Panc1 (cell line): Measurements from ENCODE around the gene UBAC1. TPM values are rescaled to one million over a fixed set of nuclear protein-coding genes. Genes with fewer than 3 reads are reported as not detected.

ENCODE experiments used
- ATAC-seq: fragments of 200-7000 bp; cut with Tn5 transposase; 2 replicates; pipeline ENCODE4 v1.9.1; 2020; ENCODE audit warnings: mild to moderate bottlenecking, moderate library complexity
- BruUV-seq: library from RNA; stranded (reverse); fragments of 400-500 nt; replicated peaks from 2 replicates; lab custom pipeline; 2021; lab: Mats Ljungman, UMichigan
- CTCF ChIA-PET: fragments of 300-600 bp; sonication (Branson Sonifier 250); formaldehyde crosslinking; loops from one replicate; lab custom pipeline; 2022; ENCODE audit warnings: antibody characterized with exemption; lab: Charles Lee
- POLR2A ChIA-PET: fragments of 300-600 bp; sonication (Branson Sonifier 250); formaldehyde crosslinking; loops from one replicate; lab custom pipeline; 2022; ENCODE audit warnings: antibody characterized with exemption; lab: Charles Lee
- DNase-seq: peaks from one replicate; pipeline ENCODE4 v3.0.0-alpha.2; 2010; ENCODE audit warnings: low read depth, low spot score
- H3K27ac ChIP-seq: 2 replicates; pipeline ENCODE4 v1.5.1; 2011; ENCODE audit warnings: mild to moderate bottlenecking, low read length, inconsistent platforms
- H3K27me3 ChIP-seq: fragments of 200-500 bp; sonication (Bioruptor generic); 2 replicates; pipeline ENCODE4 v1.6.0; 2014; ENCODE audit warnings: low read length, inconsistent platforms; ENCODE audit not compliant: control insufficient read depth, insufficient read depth
- H3K36me3 ChIP-seq: fragments of 200-500 bp; sonication (Bioruptor generic); 2 replicates; pipeline ENCODE4 v1.5.1; 2014; ENCODE audit warnings: inconsistent platforms, mild to moderate bottlenecking, low read length, moderate library complexity; ENCODE audit not compliant: control insufficient read depth, insufficient read depth
- H3K4me1 ChIP-seq: 2 replicates; pipeline ENCODE4 v1.5.1; 2011; ENCODE audit warnings: inconsistent platforms, mild to moderate bottlenecking, low read length, moderate library complexity; ENCODE audit not compliant: control insufficient read depth, insufficient read depth
- H3K4me3 ChIP-seq, 2 experiments: 2 replicates each; pipeline ENCODE4 v1.5.1; 2011 to 2012; ENCODE audit warnings: low read depth in 2 of 2, low read length in 2 of 2, mild to moderate bottlenecking in 2 of 2, inconsistent platforms in 1 of 2, moderate library complexity in 1 of 2
- H3K9me3 ChIP-seq: fragments of 200-500 bp; sonication (Bioruptor generic); 2 replicates; pipeline ENCODE4 v1.5.1; 2014; ENCODE audit warnings: low read depth, mild to moderate bottlenecking, inconsistent platforms, low read length, moderate library complexity; ENCODE audit not compliant: control insufficient read depth, insufficient read depth
- POLR2AphosphoS5 ChIP-seq: IDR thresholded peaks from 2 replicates; pipeline ENCODE4 v1.6.1; 2012; ENCODE audit warnings: mild to moderate bottlenecking, low read depth, low read length, moderate library complexity
- SIN3A ChIP-seq: IDR thresholded peaks from 2 replicates; pipeline ENCODE4 v1.6.1; 2012; ENCODE audit warnings: low read depth, mild to moderate bottlenecking, low read length, moderate library complexity, borderline replicate concordance; ENCODE audit not compliant: insufficient read depth
- TCF7L2 ChIP-seq: IDR thresholded peaks from 2 replicates; pipeline ENCODE4 v1.6.1; 2011; ENCODE audit warnings: mild to moderate bottlenecking, low read depth, low read length, inconsistent platforms
- in situ Hi-C: cut with HindIII; loops from 2 replicates; pipeline ENCODE4 v1.10.0; 2016; ENCODE audit warnings: low sequenced_read_pairs, low pct_unique_long_range_greater_than_20kb
- intact Hi-C: fragments of 100-400 bp; cut with micrococcal nuclease; formaldehyde crosslinking; loops from one replicate; pipeline ENCODE4 v1.10.0; 2022; ENCODE audit not compliant: unreplicated experiment
- total RNA-seq: library from RNA; stranded (reverse); gene quantifications from one replicate; pipeline ENCODE4 v1.2.1, GENCODE V29; 2021; ENCODE audit not compliant: unreplicated experiment
- TF ChIP-seq, protein P1 (sequence below): fragments of 450-650 bp; IDR thresholded peaks from 2 replicates; pipeline ENCODE4 v1.5.1; 2017; ENCODE audit warnings: mild to moderate bottlenecking
- TF ChIP-seq, protein P2 (sequence below), 2 experiments: IDR thresholded peaks; 2 replicates each; pipeline ENCODE4 v1.6.1; 2011 to 2012; ENCODE audit warnings: low read depth in 2 of 2, control low read depth in 1 of 2, low read length in 1 of 2, mild to moderate bottlenecking in 1 of 2, moderate library complexity in 1 of 2; ENCODE audit not compliant: insufficient read depth in 1 of 2

UBAC1 gene
- total RNA-seq, 1 experiment from 2014 or later, result 38.0 TPM

DNA sequence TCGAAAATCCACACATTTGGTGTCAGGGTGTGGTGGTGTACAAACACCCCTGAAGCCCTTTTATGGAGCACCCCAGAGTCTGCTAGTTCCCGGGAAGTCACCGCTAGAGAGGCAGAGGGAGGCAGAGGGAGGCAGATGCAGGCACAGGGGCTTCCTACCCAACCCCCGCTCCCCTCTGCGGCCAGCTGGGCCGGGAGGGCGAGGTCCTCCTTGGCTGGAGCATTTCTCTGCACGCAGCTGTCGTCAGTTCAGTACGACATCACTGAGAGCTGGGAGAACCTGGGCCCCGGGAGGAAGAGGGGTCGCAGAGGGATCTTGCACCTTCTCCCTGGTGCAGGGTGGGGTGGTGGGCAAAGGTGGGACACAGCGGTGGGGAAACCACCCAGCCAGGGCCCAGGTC lies 15.8 kb upstream of the UBAC1 start:
- TF ChIP-seq SIN3A, result no peak
- TF ChIP-seq, protein P1, sequence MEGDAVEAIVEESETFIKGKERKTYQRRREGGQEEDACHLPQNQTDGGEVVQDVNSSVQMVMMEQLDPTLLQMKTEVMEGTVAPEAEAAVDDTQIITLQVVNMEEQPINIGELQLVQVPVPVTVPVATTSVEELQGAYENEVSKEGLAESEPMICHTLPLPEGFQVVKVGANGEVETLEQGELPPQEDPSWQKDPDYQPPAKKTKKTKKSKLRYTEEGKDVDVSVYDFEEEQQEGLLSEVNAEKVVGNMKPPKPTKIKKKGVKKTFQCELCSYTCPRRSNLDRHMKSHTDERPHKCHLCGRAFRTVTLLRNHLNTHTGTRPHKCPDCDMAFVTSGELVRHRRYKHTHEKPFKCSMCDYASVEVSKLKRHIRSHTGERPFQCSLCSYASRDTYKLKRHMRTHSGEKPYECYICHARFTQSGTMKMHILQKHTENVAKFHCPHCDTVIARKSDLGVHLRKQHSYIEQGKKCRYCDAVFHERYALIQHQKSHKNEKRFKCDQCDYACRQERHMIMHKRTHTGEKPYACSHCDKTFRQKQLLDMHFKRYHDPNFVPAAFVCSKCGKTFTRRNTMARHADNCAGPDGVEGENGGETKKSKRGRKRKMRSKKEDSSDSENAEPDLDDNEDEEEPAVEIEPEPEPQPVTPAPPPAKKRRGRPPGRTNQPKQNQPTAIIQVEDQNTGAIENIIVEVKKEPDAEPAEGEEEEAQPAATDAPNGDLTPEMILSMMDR, result no peak
- TF ChIP-seq TCF7L2, result no peak
- TF ChIP-seq POLR2AphosphoS5, result no peak
- TF ChIP-seq, protein P2, sequence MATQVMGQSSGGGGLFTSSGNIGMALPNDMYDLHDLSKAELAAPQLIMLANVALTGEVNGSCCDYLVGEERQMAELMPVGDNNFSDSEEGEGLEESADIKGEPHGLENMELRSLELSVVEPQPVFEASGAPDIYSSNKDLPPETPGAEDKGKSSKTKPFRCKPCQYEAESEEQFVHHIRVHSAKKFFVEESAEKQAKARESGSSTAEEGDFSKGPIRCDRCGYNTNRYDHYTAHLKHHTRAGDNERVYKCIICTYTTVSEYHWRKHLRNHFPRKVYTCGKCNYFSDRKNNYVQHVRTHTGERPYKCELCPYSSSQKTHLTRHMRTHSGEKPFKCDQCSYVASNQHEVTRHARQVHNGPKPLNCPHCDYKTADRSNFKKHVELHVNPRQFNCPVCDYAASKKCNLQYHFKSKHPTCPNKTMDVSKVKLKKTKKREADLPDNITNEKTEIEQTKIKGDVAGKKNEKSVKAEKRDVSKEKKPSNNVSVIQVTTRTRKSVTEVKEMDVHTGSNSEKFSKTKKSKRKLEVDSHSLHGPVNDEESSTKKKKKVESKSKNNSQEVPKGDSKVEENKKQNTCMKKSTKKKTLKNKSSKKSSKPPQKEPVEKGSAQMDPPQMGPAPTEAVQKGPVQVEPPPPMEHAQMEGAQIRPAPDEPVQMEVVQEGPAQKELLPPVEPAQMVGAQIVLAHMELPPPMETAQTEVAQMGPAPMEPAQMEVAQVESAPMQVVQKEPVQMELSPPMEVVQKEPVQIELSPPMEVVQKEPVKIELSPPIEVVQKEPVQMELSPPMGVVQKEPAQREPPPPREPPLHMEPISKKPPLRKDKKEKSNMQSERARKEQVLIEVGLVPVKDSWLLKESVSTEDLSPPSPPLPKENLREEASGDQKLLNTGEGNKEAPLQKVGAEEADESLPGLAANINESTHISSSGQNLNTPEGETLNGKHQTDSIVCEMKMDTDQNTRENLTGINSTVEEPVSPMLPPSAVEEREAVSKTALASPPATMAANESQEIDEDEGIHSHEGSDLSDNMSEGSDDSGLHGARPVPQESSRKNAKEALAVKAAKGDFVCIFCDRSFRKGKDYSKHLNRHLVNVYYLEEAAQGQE (IDR thresholded peaks at IDR 0.05; ENCODE audit: insufficient read depth in 1 of 2, low read depth in 2 of 2, low read length in 1 of 2), result no peak
- Histone ChIP-seq H3K9me3 (no peaks in the 10 kb centered on the region), H3K27ac (no peak overlapping the region), H3K36me3 (no peaks in the 10 kb centered on the region), H3K4me3 (no peak overlapping the region), H3K27me3 (no peaks in the 10 kb centered on the region), H3K4me1 (no peaks in the 10 kb centered on the region; the same call in 1 of the 2 replicates)
- intact Hi-C loops (no loop called here), in situ Hi-C loops (no loop called here)
- DNase-seq (no peak), ATAC-seq (no peak)
- ChIA-PET CTCF (no interaction called here), POLR2A (no interaction called here)
- BruUV-seq, result no TSS peak

DNA sequence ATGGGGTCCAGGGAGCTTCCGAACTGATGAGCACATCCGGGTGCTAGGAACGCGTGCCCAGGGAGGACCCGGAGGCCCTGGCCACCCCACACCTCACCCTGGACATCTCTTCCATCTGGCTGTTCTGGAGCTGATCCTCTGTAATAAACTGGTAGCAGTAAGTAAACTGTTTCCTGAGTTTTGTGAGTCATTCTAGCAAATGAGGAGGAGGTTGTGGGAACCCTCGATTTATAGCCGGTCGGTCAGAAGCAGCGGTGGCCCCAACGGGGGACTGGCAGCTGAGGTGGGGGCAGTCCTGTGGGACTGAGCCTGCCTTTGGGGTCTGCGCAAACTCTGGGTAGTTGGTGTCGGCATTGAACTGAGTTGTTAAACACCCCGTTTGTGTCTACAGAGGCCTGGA lies 15.4 kb upstream of the UBAC1 start:
- in situ Hi-C loops, result no loop called here
- Histone ChIP-seq H3K27ac (no peak overlapping the region), H3K36me3 (no peaks in the 10 kb centered on the region), H3K4me3 (no peak overlapping the region), H3K4me1 (no peaks in the 10 kb centered on the region; the same call in 1 of the 2 replicates), H3K9me3 (no peaks in the 10 kb centered on the region), H3K27me3 (no peaks in the 10 kb centered on the region)
- CTCF ChIA-PET, result no interaction called here
- intact Hi-C loops, result no loop called here
- POLR2A ChIA-PET, result no interaction called here
- no peak for DNase-seq
- TF ChIP-seq SIN3A (no peak), TCF7L2 (no peak), POLR2AphosphoS5 (no peak)
- TF ChIP-seq, protein P2 (IDR thresholded peaks at IDR 0.05; ENCODE audit: insufficient read depth in 1 of 2, low read depth in 2 of 2, low read length in 1 of 2), result no peak
- TF ChIP-seq, protein P1, result no peak
- no peak for ATAC-seq
- BruUV-seq, result no TSS peak
